GM23338 (cell line): ENCODE data around the gene CD226. TPM values are rescaled to one million over a fixed set of nuclear protein-coding genes. Genes with fewer than 3 reads are reported as not detected.

Source experiments
- ATAC-seq: fragments of 200-7000 bp; cut with Tn5 transposase; 3 replicates; pipeline ENCODE4 v1.9.1; 2020
- DNase-seq: peaks from one replicate; pipeline ENCODE4 v3.0.0-alpha.2; 2015; ENCODE audit warnings: low spot score
- H2AFZ ChIP-seq: fragments of 200-600 bp; sonication (generic); 2 replicates; pipeline ENCODE4 v1.8.0; 2016; ENCODE audit warnings: antibody characterized with exemption, mild to moderate bottlenecking, moderate library complexity
- H3F3A ChIP-seq: fragments of 200-600 bp; sonication (generic); replicated peaks from 2 replicates; pipeline ENCODE4 v1.8.0; 2017; ENCODE audit warnings: antibody characterized with exemption, mixed run types, low read depth
- H3K27ac ChIP-seq: fragments of 200-600 bp; sonication (generic); 2 replicates; pipeline ENCODE4 v1.6.1; 2016; ENCODE audit warnings: low read depth
- H3K27me3 ChIP-seq: fragments of 200-600 bp; sonication (generic); 2 replicates; pipeline ENCODE4 v1.8.0; 2016; ENCODE audit warnings: mild to moderate bottlenecking, mixed run types, moderate library complexity; ENCODE audit not compliant: insufficient read depth
- H3K36me3 ChIP-seq: fragments of 200-600 bp; sonication (generic); 2 replicates; pipeline ENCODE4 v1.8.0; 2016; ENCODE audit warnings: mild to moderate bottlenecking; ENCODE audit not compliant: insufficient read depth
- H3K4me1 ChIP-seq: fragments of 200-600 bp; sonication (generic); 2 replicates; pipeline ENCODE4 v1.8.0; 2016; ENCODE audit warnings: mild to moderate bottlenecking, moderate library complexity; ENCODE audit not compliant: insufficient read depth
- H3K4me2 ChIP-seq: fragments of 200-600 bp; sonication (generic); 2 replicates; pipeline ENCODE4 v1.7.1; 2017; ENCODE audit warnings: mixed run types
- H3K4me3 ChIP-seq: fragments of 200-600 bp; sonication (generic); 2 replicates; pipeline ENCODE4 v1.6.1; 2016; ENCODE audit warnings: mixed run types
- H3K79me2 ChIP-seq: fragments of 200-600 bp; sonication (generic); replicated peaks from 2 replicates; pipeline ENCODE4 v1.8.0; 2017; ENCODE audit warnings: mild to moderate bottlenecking; ENCODE audit not compliant: insufficient read depth
- H3K9me2 ChIP-seq: fragments of 200-600 bp; sonication (generic); 2 replicates; pipeline ENCODE4 v1.8.0; 2017; ENCODE audit not compliant: insufficient read depth
- H4K20me1 ChIP-seq: fragments of 200-600 bp; sonication (generic); replicated peaks from 2 replicates; pipeline ENCODE4 v1.8.0; 2017; ENCODE audit warnings: mild to moderate bottlenecking; ENCODE audit not compliant: insufficient read depth
- H3K27ac Mint-ChIP-seq: 2 replicates; pipeline ENCODE4 v1.8.0; 2020; ENCODE audit warnings: inconsistent platforms, mild to moderate bottlenecking, moderate library complexity, mixed read lengths
- H3K27me3 Mint-ChIP-seq: 3 replicates; pipeline ENCODE4 v1.8.0; 2022; ENCODE audit warnings: low read depth, mild to moderate bottlenecking, moderate library complexity, mixed read lengths, inconsistent platforms; ENCODE audit not compliant: insufficient read depth, poor library complexity
- H3K36me3 Mint-ChIP-seq: 3 replicates; pipeline ENCODE4 v1.8.0; 2021; ENCODE audit warnings: low read depth, mild to moderate bottlenecking, inconsistent platforms, moderate library complexity, mixed read lengths
- H3K4me1 Mint-ChIP-seq: 3 replicates; pipeline ENCODE4 v1.8.0; 2020; ENCODE audit warnings: mild to moderate bottlenecking, inconsistent platforms, mixed read lengths
- H3K4me3 Mint-ChIP-seq: 3 replicates; pipeline ENCODE4 v1.8.0; 2021; ENCODE audit warnings: moderate library complexity, mild to moderate bottlenecking, inconsistent platforms, mixed read lengths
- H3K9me3 Mint-ChIP-seq: 3 replicates; pipeline ENCODE4 v1.8.0; 2020; ENCODE audit warnings: moderate library complexity, mild to moderate bottlenecking, inconsistent platforms, mixed read lengths
- CTCF ChIP-seq, 2 experiments: fragments of 200-600 bp in 1 of 2; sonication (generic) in 1 of 2; conservative IDR thresholded peaks; 2 replicates each; pipeline versions ENCODE4 v1.5.1 to v1.6.1; 2016 to 2017; ENCODE audit warnings: antibody characterized with exemption in 2 of 2, low read depth in 2 of 2, mild to moderate bottlenecking in 2 of 2, moderate library complexity in 1 of 2
- polyA plus RNA-seq: library from polyadenylated mRNA; unstranded; fragments of >200 nt; fragmentation: Nextera tagmentation; extraction: Ambion mirVana; gene quantifications from 2 replicates; pipeline ENCODE4 v1.2.1, GENCODE V29; 2016
- total RNA-seq: library from RNA; depleted of rRNA; stranded (reverse); fragments of >200 nt; shearing (Covaris generic); gene quantifications from 2 replicates; pipeline ENCODE4 v1.2.3, GENCODE V29; 2014
- TF ChIP-seq, protein P1 (sequence below): fragments of 250-450 bp; sonication (Bioruptor Pico); IDR thresholded peaks from 2 replicates; pipeline ENCODE4 v1.5.0; 2020; ENCODE audit warnings: mild to moderate bottlenecking, moderate library complexity
- TF ChIP-seq, protein P2 (sequence below): IDR thresholded peaks from 2 replicates; pipeline ENCODE4 v1.6.1; 2016; ENCODE audit warnings: antibody characterized with exemption

CD226 gene
- total and polyA plus RNA-seq, 2 experiments from 2014 or later: not detected

GRCh38 chr18:69878213-69878933, 69.3 kb downstream of the CD226 start (continued):
- TF ChIP-seq, protein P1, sequence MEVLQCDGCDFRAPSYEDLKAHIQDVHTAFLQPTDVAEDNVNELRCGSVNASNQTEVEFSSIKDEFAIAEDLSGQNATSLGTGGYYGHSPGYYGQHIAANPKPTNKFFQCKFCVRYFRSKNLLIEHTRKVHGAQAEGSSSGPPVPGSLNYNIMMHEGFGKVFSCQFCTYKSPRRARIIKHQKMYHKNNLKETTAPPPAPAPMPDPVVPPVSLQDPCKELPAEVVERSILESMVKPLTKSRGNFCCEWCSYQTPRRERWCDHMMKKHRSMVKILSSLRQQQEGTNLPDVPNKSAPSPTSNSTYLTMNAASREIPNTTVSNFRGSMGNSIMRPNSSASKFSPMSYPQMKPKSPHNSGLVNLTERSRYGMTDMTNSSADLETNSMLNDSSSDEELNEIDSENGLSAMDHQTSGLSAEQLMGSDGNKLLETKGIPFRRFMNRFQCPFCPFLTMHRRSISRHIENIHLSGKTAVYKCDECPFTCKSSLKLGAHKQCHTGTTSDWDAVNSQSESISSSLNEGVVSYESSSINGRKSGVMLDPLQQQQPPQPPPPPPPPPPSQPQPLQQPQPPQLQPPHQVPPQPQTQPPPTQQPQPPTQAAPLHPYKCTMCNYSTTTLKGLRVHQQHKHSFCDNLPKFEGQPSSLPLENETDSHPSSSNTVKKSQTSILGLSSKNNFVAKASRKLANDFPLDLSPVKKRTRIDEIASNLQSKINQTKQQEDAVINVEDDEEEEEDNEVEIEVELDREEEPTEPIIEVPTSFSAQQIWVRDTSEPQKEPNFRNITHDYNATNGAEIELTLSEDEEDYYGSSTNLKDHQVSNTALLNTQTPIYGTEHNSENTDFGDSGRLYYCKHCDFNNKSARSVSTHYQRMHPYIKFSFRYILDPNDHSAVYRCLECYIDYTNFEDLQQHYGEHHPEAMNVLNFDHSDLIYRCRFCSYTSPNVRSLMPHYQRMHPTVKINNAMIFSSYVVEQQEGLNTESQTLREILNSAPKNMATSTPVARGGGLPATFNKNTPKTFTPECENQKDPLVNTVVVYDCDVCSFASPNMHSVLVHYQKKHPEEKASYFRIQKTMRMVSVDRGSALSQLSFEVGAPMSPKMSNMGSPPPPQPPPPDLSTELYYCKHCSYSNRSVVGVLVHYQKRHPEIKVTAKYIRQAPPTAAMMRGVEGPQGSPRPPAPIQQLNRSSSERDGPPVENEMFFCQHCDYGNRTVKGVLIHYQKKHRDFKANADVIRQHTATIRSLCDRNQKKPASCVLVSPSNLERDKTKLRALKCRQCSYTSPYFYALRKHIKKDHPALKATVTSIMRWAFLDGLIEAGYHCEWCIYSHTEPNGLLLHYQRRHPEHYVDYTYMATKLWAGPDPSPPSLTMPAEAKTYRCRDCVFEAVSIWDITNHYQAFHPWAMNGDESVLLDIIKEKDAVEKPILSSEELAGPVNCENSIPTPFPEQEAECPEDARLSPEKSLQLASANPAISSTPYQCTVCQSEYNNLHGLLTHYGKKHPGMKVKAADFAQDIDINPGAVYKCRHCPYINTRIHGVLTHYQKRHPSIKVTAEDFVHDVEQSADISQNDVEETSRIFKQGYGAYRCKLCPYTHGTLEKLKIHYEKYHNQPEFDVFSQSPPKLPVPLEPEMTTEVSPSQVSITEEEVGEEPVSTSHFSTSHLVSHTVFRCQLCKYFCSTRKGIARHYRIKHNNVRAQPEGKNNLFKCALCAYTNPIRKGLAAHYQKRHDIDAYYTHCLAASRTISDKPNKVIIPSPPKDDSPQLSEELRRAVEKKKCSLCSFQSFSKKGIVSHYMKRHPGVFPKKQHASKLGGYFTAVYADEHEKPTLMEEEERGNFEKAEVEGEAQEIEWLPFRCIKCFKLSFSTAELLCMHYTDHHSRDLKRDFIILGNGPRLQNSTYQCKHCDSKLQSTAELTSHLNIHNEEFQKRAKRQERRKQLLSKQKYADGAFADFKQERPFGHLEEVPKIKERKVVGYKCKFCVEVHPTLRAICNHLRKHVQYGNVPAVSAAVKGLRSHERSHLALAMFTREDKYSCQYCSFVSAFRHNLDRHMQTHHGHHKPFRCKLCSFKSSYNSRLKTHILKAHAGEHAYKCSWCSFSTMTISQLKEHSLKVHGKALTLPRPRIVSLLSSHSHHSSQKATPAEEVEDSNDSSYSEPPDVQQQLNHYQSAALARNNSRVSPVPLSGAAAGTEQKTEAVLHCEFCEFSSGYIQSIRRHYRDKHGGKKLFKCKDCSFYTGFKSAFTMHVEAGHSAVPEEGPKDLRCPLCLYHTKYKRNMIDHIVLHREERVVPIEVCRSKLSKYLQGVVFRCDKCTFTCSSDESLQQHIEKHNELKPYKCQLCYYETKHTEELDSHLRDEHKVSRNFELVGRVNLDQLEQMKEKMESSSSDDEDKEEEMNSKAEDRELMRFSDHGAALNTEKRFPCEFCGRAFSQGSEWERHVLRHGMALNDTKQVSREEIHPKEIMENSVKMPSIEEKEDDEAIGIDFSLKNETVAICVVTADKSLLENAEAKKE: no peak

DNA sequence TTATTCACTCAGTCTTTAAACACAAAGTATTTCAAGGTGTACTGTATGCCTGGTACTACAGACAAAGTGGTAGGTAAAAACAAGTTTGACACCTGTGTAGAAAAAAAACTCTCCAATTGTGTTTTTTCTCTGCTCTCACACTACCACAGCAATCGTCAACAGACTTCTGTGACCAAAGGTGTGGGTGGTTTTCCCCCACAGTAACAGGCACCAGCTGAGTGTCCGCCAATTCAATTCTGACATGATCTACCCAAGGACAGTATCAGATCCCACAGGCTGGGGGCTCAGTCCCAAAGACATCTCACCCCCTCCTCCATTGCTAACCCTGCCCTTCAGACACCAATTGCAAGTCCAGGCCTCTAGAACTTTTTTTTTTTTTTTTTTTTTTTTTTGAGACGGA, 71.2 kb downstream of the CD226 start:
- H3K27ac Mint-ChIP-seq: no peak overlapping the region
- Histone ChIP-seq H3F3A (no peaks in the 10 kb centered on the region), H3K36me3 (no peaks in the 10 kb centered on the region), H2AFZ (no peak overlapping the region), H3K4me3 (no peak overlapping the region), H3K79me2 (no peaks in the 10 kb centered on the region), H3K4me1 (peaks cover 9% of the 10 kb centered on the region; the same call in 1 of the 2 replicates), H3K9me2 (peaks cover 6% of the 10 kb centered on the region), H3K27me3 (no peaks in the 10 kb centered on the region), H4K20me1 (no peaks in the 10 kb centered on the region), H3K27ac (no peak overlapping the region), H3K4me2 (no peak overlapping the region)
- H3K4me1 Mint-ChIP-seq: peaks cover 38% of the 10 kb centered on the region
- H3K27me3 Mint-ChIP-seq: peaks cover 3% of the 10 kb centered on the region
- TF ChIP-seq, protein P2, sequence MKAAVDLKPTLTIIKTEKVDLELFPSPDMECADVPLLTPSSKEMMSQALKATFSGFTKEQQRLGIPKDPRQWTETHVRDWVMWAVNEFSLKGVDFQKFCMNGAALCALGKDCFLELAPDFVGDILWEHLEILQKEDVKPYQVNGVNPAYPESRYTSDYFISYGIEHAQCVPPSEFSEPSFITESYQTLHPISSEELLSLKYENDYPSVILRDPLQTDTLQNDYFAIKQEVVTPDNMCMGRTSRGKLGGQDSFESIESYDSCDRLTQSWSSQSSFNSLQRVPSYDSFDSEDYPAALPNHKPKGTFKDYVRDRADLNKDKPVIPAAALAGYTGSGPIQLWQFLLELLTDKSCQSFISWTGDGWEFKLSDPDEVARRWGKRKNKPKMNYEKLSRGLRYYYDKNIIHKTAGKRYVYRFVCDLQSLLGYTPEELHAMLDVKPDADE: no peak
- no peak for TF ChIP-seq CTCF (conservative IDR thresholded peaks at IDR 0.05; ENCODE audit: low read depth in 2 of 2)
- peaks cover 2% of the 10 kb centered on the region; the same call in 2 of the 3 replicates for H3K36me3 Mint-ChIP-seq
- ATAC-seq (no peak), DNase-seq (no peak)
- peaks cover 2% of the 10 kb centered on the region; the same call in 1 of the 3 replicates for H3K9me3 Mint-ChIP-seq
- no peak overlapping the region for H3K4me3 Mint-ChIP-seq
